ENCODE measurements around the gene YBX3. TPM values are rescaled to one million over a fixed set of nuclear protein-coding genes. Genes with fewer than 3 reads are reported as not detected.

The YBX3 gene
- polyA plus RNA-seq, 1 donor (not counting 4 experiments of a cell fraction or from before 2014, with no cell fraction given), result 170 TPM

- peaks cover 6% of the 10 kb centered on the region for H4K20me1 ChIP-seq (ENCODE audit: control insufficient read depth, extremely low read depth, insufficient read depth, low read length)
- no peaks in the 10 kb centered on the region for H3K27me3 ChIP-seq (ENCODE audit: control insufficient read depth, extremely low read depth, insufficient read depth, low read length)
- DNase-seq (ENCODE audit: low read depth, low spot score) (no peak), FAIRE-seq (peak; percentile 97)
- H3K4me2 ChIP-seq (ENCODE audit: control insufficient read depth, extremely low read depth, insufficient read depth, low read depth, low read length), result peak overlapping the region; percentile 69
- H3K4me1 ChIP-seq (ENCODE audit: control insufficient read depth, extremely low read depth, insufficient read depth, low read length), result peaks cover 48% of the 10 kb centered on the region
- TF ChIP-seq EZH2 (IDR thresholded peaks at IDR 0.05; ENCODE audit: low read length) (no peak), CTCF (optimal IDR thresholded peaks at IDR 0.05 in 1 of 3, IDR thresholded peaks at IDR 0.05 in 1 of 3, conservative IDR thresholded peaks at IDR 0.05 in 1 of 3; ENCODE audit: extremely low read depth in 1 of 3, insufficient read depth in 2 of 3, low read length in 3 of 3) (no peak)
- H3K9ac ChIP-seq (ENCODE audit: control insufficient read depth, extremely low read depth, insufficient read depth, low read length), result peak overlapping the region; percentile 58
- H3K9me1 ChIP-seq (ENCODE audit: control insufficient read depth, extremely low read depth, insufficient read depth, low read length), result no peaks in the 10 kb centered on the region
- H3K4me3 ChIP-seq (ENCODE audit: control insufficient read depth in 2 of 3, extremely low read depth in 1 of 3, insufficient read depth in 2 of 3, low read depth in 1 of 3, low read length in 3 of 3), result peak overlapping the region in 2 of 3 experiments; percentile 97 to 98
- H2AFZ ChIP-seq (ENCODE audit: control insufficient read depth, low read length), result no peak overlapping the region
- H3K79me2 ChIP-seq (ENCODE audit: control insufficient read depth, insufficient read depth, low read length), result peaks cover 79% of the 10 kb centered on the region
- no peaks in the 10 kb centered on the region for H3K9me3 ChIP-seq (ENCODE audit: control insufficient read depth, low read depth, low read length)
- dilution Hi-C loops (cut with MboI; ENCODE audit: extremely low pct_ligation_motif_present, low sequenced_read_pairs), result no loop called here
- H3K36me3 ChIP-seq (ENCODE audit: control insufficient read depth in 2 of 2, extremely low read depth in 1 of 2, insufficient read depth in 2 of 2, low read length in 2 of 2), result peaks cover 10 to 32% of the 10 kb centered on the region in 2 experiments
- H3K27ac ChIP-seq (ENCODE audit: control insufficient read depth, insufficient read depth, low read length), result peak overlapping the region; percentile 99
These were observed 6.3 kb downstream of the YBX3 start for GRCh38 chr12:10716704-10717315.

GRCh38 chr12:10716277-10716676, 6.8 kb downstream of the YBX3 start:
- Histone ChIP-seq H3K27me3 (ENCODE audit: control insufficient read depth, extremely low read depth, insufficient read depth, low read length) (no peaks in the 10 kb centered on the region), H4K20me1 (ENCODE audit: control insufficient read depth, extremely low read depth, insufficient read depth, low read length) (peaks cover 1% of the 10 kb centered on the region), H3K9ac (ENCODE audit: control insufficient read depth, extremely low read depth, insufficient read depth, low read length) (peak overlapping the region; percentile 51), H3K4me3 (ENCODE audit: control insufficient read depth in 2 of 3, extremely low read depth in 1 of 3, insufficient read depth in 2 of 3, low read depth in 1 of 3, low read length in 3 of 3) (peak overlapping the region in 2 of 3 experiments; percentile 44 to 47), H3K79me2 (ENCODE audit: control insufficient read depth, insufficient read depth, low read length) (peaks cover 79% of the 10 kb centered on the region), H3K36me3 (ENCODE audit: control insufficient read depth in 2 of 2, extremely low read depth in 1 of 2, insufficient read depth in 2 of 2, low read length in 2 of 2) (peaks cover 14 to 37% of the 10 kb centered on the region in 2 experiments), H3K9me1 (ENCODE audit: control insufficient read depth, extremely low read depth, insufficient read depth, low read length) (no peaks in the 10 kb centered on the region), H3K27ac (ENCODE audit: control insufficient read depth, insufficient read depth, low read length) (peak overlapping the region; percentile 99), H2AFZ (ENCODE audit: control insufficient read depth, low read length) (no peak overlapping the region), H3K4me1 (ENCODE audit: control insufficient read depth, extremely low read depth, insufficient read depth, low read length) (peaks cover 48% of the 10 kb centered on the region), H3K9me3 (ENCODE audit: control insufficient read depth, low read depth, low read length) (no peaks in the 10 kb centered on the region), H3K4me2 (ENCODE audit: control insufficient read depth, extremely low read depth, insufficient read depth, low read depth, low read length) (peak overlapping the region; percentile 69)
- no peak for DNase-seq (ENCODE audit: low read depth, low spot score)
- no peak for TF ChIP-seq CTCF (optimal IDR thresholded peaks at IDR 0.05 in 1 of 3, IDR thresholded peaks at IDR 0.05 in 1 of 3, conservative IDR thresholded peaks at IDR 0.05 in 1 of 3; ENCODE audit: extremely low read depth in 1 of 3, insufficient read depth in 2 of 3, low read length in 3 of 3)
- TF ChIP-seq EZH2 (IDR thresholded peaks at IDR 0.05; ENCODE audit: low read length), result no peak
- dilution Hi-C loops (cut with MboI; ENCODE audit: extremely low pct_ligation_motif_present, low sequenced_read_pairs), result no loop called here
- no peak for FAIRE-seq
